SU-DHL-6 (cell line): Measurements from ENCODE around the gene CCDC61.

Source experiments
- H2AFZ ChIP-seq: fragments of 200-600 bp; sonication (generic); 2 replicates; pipeline ENCODE4 v1.6.1; 2014; ENCODE audit warnings: low read depth, mild to moderate bottlenecking, moderate library complexity, mixed read lengths, antibody characterized with exemption, low read length; ENCODE audit not compliant: severe bottlenecking
- H3F3A ChIP-seq: fragments of 200-600 bp; shearing (Covaris generic); 2 replicates; pipeline ENCODE4 v1.6.0; 2016; ENCODE audit warnings: antibody characterized with exemption, mild to moderate bottlenecking; ENCODE audit not compliant: insufficient read depth
- H3K27ac ChIP-seq: fragments of 200-600 bp; sonication (generic); 2 replicates; pipeline ENCODE4 v1.5.1; 2016; ENCODE audit warnings: low read depth, mild to moderate bottlenecking, low read length, moderate library complexity, mixed read lengths
- H3K27me3 ChIP-seq: fragments of 200-600 bp; sonication (generic), shearing (Covaris generic); 2 replicates; pipeline ENCODE4 v1.6.0; 2014; ENCODE audit warnings: mild to moderate bottlenecking, low read length
- H3K36me3 ChIP-seq: fragments of 200-600 bp; sonication (generic); 2 replicates; pipeline ENCODE4 v1.6.1; 2014; ENCODE audit warnings: mild to moderate bottlenecking, low read length, mixed read lengths
- H3K4me2 ChIP-seq: fragments of 300-600, 200-600 bp; shearing (Covaris generic), sonication (generic); 2 replicates; pipeline ENCODE4 v1.6.0; 2014; ENCODE audit warnings: low read length, low read depth, mild to moderate bottlenecking; ENCODE audit not compliant: poor library complexity, severe bottlenecking
- H3K4me3 ChIP-seq: fragments of 200-600 bp; sonication (generic); 2 replicates; pipeline ENCODE4 v1.5.1; 2014; ENCODE audit warnings: antibody characterized with exemption, low read length, mild to moderate bottlenecking, mixed read lengths; ENCODE audit not compliant: insufficient read depth, poor library complexity, severe bottlenecking
- H3K79me2 ChIP-seq: fragments of 200-600 bp; sonication (generic); 2 replicates; pipeline ENCODE4 v1.6.1; 2014; ENCODE audit warnings: mild to moderate bottlenecking, low read length, moderate library complexity; ENCODE audit not compliant: insufficient read depth
- H3K9ac ChIP-seq: fragments of 200-600 bp; sonication (generic); 2 replicates; pipeline ENCODE4 v1.7.0; 2014; ENCODE audit warnings: mild to moderate bottlenecking, low read length
- H3K9me2 ChIP-seq: fragments of 200-600 bp; sonication (generic); replicated peaks from 2 replicates; pipeline ENCODE4 v1.6.1; 2014; ENCODE audit warnings: low read length; ENCODE audit not compliant: insufficient read depth
- H3K9me3 ChIP-seq: fragments of 200-600 bp; sonication (generic); 2 replicates; pipeline ENCODE4 v1.6.1; 2014; ENCODE audit warnings: low read length, mixed read lengths; ENCODE audit not compliant: insufficient read depth
- H4K20me1 ChIP-seq: fragments of 200-600 bp; sonication (generic); 2 replicates; pipeline ENCODE4 v1.6.1; 2014; ENCODE audit warnings: low read depth, mild to moderate bottlenecking, antibody characterized with exemption, low read length, moderate library complexity, mixed read lengths
- CTCF ChIP-seq: fragments of 200-600 bp; sonication (generic); IDR thresholded peaks from one replicate; pipeline ENCODE4 v1.5.1; 2017; ENCODE audit warnings: antibody characterized with exemption, mild to moderate bottlenecking, low read length, moderate library complexity; ENCODE audit not compliant: insufficient read depth, poor library complexity, severe bottlenecking
- EZH2phosphoT487 ChIP-seq: fragments of 200-600 bp; sonication (generic), shearing (Covaris generic); conservative IDR thresholded peaks from 2 replicates; pipeline ENCODE4 v1.6.1; 2018; ENCODE audit warnings: mild to moderate bottlenecking, antibody characterized with exemption, low read length, moderate library complexity, mixed read lengths

CCDC61 gene

GRCh38 chr19:46016426-46017094 lies 21.3 kb downstream of the CCDC61 start:
- Histone ChIP-seq H2AFZ (no peak overlapping the region), H3K9ac (peak overlapping the region; percentile 37; the same call in 1 of the 2 replicates)

GRCh38 chr19:46017095-46017429 lies 21.8 kb downstream of the CCDC61 start:
- Histone ChIP-seq H3K36me3 (no peaks in the 10 kb centered on the region), H4K20me1 (no peaks in the 10 kb centered on the region), H3K9ac (no peak overlapping the region), H2AFZ (no peak overlapping the region), H3K27ac (no peak overlapping the region), H3K27me3 (no peaks in the 10 kb centered on the region), H3K9me2 (no peaks in the 10 kb centered on the region), H3K9me3 (no peaks in the 10 kb centered on the region), H3K79me2 (no peaks in the 10 kb centered on the region), H3K4me3 (no peak overlapping the region), H3F3A (peaks cover 5% of the 10 kb centered on the region), H3K4me2 (no peak overlapping the region)
- TF ChIP-seq EZH2phosphoT487 (no peak), CTCF (no peak)

More at GRCh38 chr19:46016426-46017094, 21.3 kb downstream of the CCDC61 start:
- H3F3A ChIP-seq = peaks cover 5% of the 10 kb centered on the region
- H3K4me3 ChIP-seq = peak overlapping the region; percentile 42
- peak overlapping the region; percentile 63 for H3K4me2 ChIP-seq
- peak; percentile 44 for TF ChIP-seq CTCF
- TF ChIP-seq EZH2phosphoT487 = no peak
- H3K79me2 ChIP-seq = no peaks in the 10 kb centered on the region
- H3K9me3 ChIP-seq = no peaks in the 10 kb centered on the region
- no peaks in the 10 kb centered on the region for H3K9me2 ChIP-seq
- no peak overlapping the region for H3K27ac ChIP-seq
- no peaks in the 10 kb centered on the region for H3K36me3 ChIP-seq
- H4K20me1 ChIP-seq = no peaks in the 10 kb centered on the region
- H3K27me3 ChIP-seq = no peaks in the 10 kb centered on the region

- TF ChIP-seq CTCF = no peak
- no peak for TF ChIP-seq EZH2phosphoT487
- no peak overlapping the region for H3K4me2 ChIP-seq
- H3K79me2 ChIP-seq = no peaks in the 10 kb centered on the region
- no peaks in the 10 kb centered on the region for H3K27me3 ChIP-seq
- H3K9ac ChIP-seq = no peak overlapping the region
- H3K36me3 ChIP-seq = no peaks in the 10 kb centered on the region
- no peaks in the 10 kb centered on the region for H3K9me3 ChIP-seq
- no peak overlapping the region for H3K27ac ChIP-seq
- peaks cover 5% of the 10 kb centered on the region for H3F3A ChIP-seq
- no peak overlapping the region for H2AFZ ChIP-seq
- H3K4me3 ChIP-seq = no peak overlapping the region
- no peaks in the 10 kb centered on the region for H4K20me1 ChIP-seq
- no peaks in the 10 kb centered on the region for H3K9me2 ChIP-seq
These were observed 22.8 kb downstream of the CCDC61 start for GRCh38 chr19:46017874-46018675.
